Endothelial cell of umbilical vein (primary cell): ENCODE results near the gene CD207. TPM values are rescaled to one million over a fixed set of nuclear protein-coding genes. Genes with fewer than 3 reads are reported as not detected.

ENCODE experiments used
- BruUV-seq: library from RNA; stranded (reverse); fragments of 400-500 nt; replicated peaks from 2 replicates; lab custom pipeline; 2021; lab: Mats Ljungman, UMichigan
- CTCF ChIA-PET: fragments of 300-600, 350-600 bp; sonication (Branson Sonifier 250); formaldehyde crosslinking; loops from one replicate; lab custom pipeline; 2021; ENCODE audit warnings: antibody characterized with exemption, inconsistent platforms; lab: Charles Lee
- POLR2A ChIA-PET: fragments of 300-600, 350-600 bp; sonication (Branson Sonifier 250); formaldehyde crosslinking; loops from one replicate; lab custom pipeline; 2021; ENCODE audit warnings: antibody characterized with exemption, inconsistent platforms; lab: Charles Lee
- DNase-seq: peaks from one replicate; pipeline ENCODE4 v3.0.0-alpha.2; 2011; ENCODE audit warnings: low read depth, low spot score
- FAIRE-seq: peaks from 2 replicates; lab custom pipeline; 2011; peaks lifted over from hg19 to GRCh38; lab: Jason Lieb, UNC
- H2AFZ ChIP-seq: 2 replicates; pipeline ENCODE4 v1.6.0; 2012; ENCODE audit warnings: low read depth, low read length, control low read depth, inconsistent platforms
- H3K27ac ChIP-seq: 2 replicates; pipeline ENCODE4 v1.5.1; 2011; ENCODE audit warnings: low read depth, mild to moderate bottlenecking, control low read depth, low read length, moderate library complexity; ENCODE audit not compliant: insufficient read depth
- H3K27me3 ChIP-seq, 2 experiments: 2 replicates each; pipeline versions ENCODE4 v1.6.0 to v1.6.1; 2011; ENCODE audit warnings: low read length in 2 of 2, mixed read lengths in 1 of 2; ENCODE audit not compliant: control insufficient read depth in 2 of 2, insufficient read depth in 2 of 2
- H3K36me3 ChIP-seq, 2 experiments: 2 replicates in 1 of 2; 3 replicates in 1 of 2; pipeline ENCODE4 v1.5.1; 2011; ENCODE audit warnings: low read length in 2 of 2, mild to moderate bottlenecking in 1 of 2, moderate library complexity in 1 of 2; ENCODE audit not compliant: control insufficient read depth in 2 of 2, insufficient read depth in 2 of 2; ENCODE audit errors: extremely low read depth in 1 of 2
- H3K4me1 ChIP-seq: 3 replicates; pipeline ENCODE4 v1.5.1; 2011; ENCODE audit warnings: mild to moderate bottlenecking, low read length; ENCODE audit not compliant: control insufficient read depth, insufficient read depth; ENCODE audit errors: extremely low read depth
- H3K4me2 ChIP-seq: 2 replicates; pipeline ENCODE4 v1.6.1; 2011; ENCODE audit warnings: low read length, control low read depth, mixed read lengths; ENCODE audit not compliant: insufficient read depth
- H3K4me3 ChIP-seq, 3 experiments: fragments of 200-600 bp in 1 of 3; sonication (generic), shearing (Covaris generic) in 1 of 3; replicated peaks in 1 of 3; 2 replicates each; pipeline ENCODE4 v1.5.1; 2011 to 2016; ENCODE audit warnings: control low read depth in 3 of 3, low read length in 3 of 3, mild to moderate bottlenecking in 2 of 3, inconsistent platforms in 1 of 3, low read depth in 1 of 3, moderate library complexity in 1 of 3; ENCODE audit not compliant: insufficient read depth in 1 of 3
- H3K79me2 ChIP-seq: 2 replicates; pipeline ENCODE4 v1.6.0; 2012; ENCODE audit warnings: low read length, inconsistent platforms; ENCODE audit not compliant: control insufficient read depth, insufficient read depth
- H3K9ac ChIP-seq: replicated peaks from 2 replicates; pipeline ENCODE3; 2011; ENCODE audit warnings: low read length, control low read depth; ENCODE audit not compliant: insufficient read depth; ENCODE audit errors: extremely low read depth
- H3K9me1 ChIP-seq: replicated peaks from 3 replicates; pipeline ENCODE4 v1.6.0; 2011; ENCODE audit warnings: mild to moderate bottlenecking, low read length; ENCODE audit not compliant: control insufficient read depth, insufficient read depth; ENCODE audit errors: extremely low read depth
- H3K9me3 ChIP-seq: replicated peaks from 2 replicates; pipeline ENCODE4 v1.5.1; 2012; ENCODE audit warnings: low read length, inconsistent platforms; ENCODE audit not compliant: control insufficient read depth, insufficient read depth
- H4K20me1 ChIP-seq: replicated peaks from 2 replicates; pipeline ENCODE3; 2011; ENCODE audit warnings: mild to moderate bottlenecking, low read length; ENCODE audit not compliant: control insufficient read depth, insufficient read depth; ENCODE audit errors: extremely low read depth
- EZH2 ChIP-seq: IDR thresholded peaks from 2 replicates; pipeline ENCODE4 v1.6.1; 2012; ENCODE audit warnings: borderline replicate concordance, low read depth, mild to moderate bottlenecking, moderate library complexity, low read length, inconsistent platforms; ENCODE audit not compliant: severe bottlenecking
- FOS ChIP-seq: IDR thresholded peaks from 2 replicates; pipeline ENCODE4 v1.6.1; 2011; ENCODE audit warnings: mild to moderate bottlenecking, low read length, moderate library complexity, borderline replicate concordance; ENCODE audit not compliant: insufficient read depth
- GATA2 ChIP-seq: IDR thresholded peaks from 2 replicates; pipeline ENCODE4 v1.7.0; 2011; ENCODE audit warnings: low read depth, mild to moderate bottlenecking, moderate library complexity, mixed read lengths, low read length; ENCODE audit not compliant: insufficient read length, insufficient read depth
- JUN ChIP-seq: IDR thresholded peaks from 2 replicates; pipeline ENCODE4 v1.6.1; 2011; ENCODE audit warnings: borderline replicate concordance, low read depth; ENCODE audit not compliant: insufficient read length, insufficient read depth
- MYC ChIP-seq: IDR thresholded peaks from one replicate; pipeline ENCODE4 v1.6.1; 2011; ENCODE audit warnings: mild to moderate bottlenecking, low read depth, low read length
- POLR2A ChIP-seq: IDR thresholded peaks from 2 replicates; pipeline ENCODE4 v1.6.1; 2012; ENCODE audit warnings: low read depth, mild to moderate bottlenecking, control low read depth, low read length
- POLR2AphosphoS5 ChIP-seq: IDR thresholded peaks from 2 replicates; pipeline ENCODE4 v1.6.1; 2012; ENCODE audit warnings: low read depth, mild to moderate bottlenecking, control low read depth, low read length, moderate library complexity; ENCODE audit not compliant: insufficient read depth
- dilution Hi-C: fragments of 300-500 bp; cut with MboI; formaldehyde crosslinking; loops from one replicate; pipeline ENCODE4 v1.15.0; 2019; ENCODE audit warnings: low sequenced_read_pairs; ENCODE audit not compliant: extremely low pct_ligation_motif_present
- intact Hi-C: fragments of 100-400 bp; cut with micrococcal nuclease; formaldehyde crosslinking; loops from one replicate; pipeline ENCODE4 v1.10.0; 2022
- polyA plus RNA-seq, 4 experiments: library from polyadenylated mRNA; depleted of rRNA in 3 of 4; stranded (reverse) in 3 of 4; unstranded in 1 of 4; fragments of >200 nt; gene quantifications; 2 replicates each; pipeline versions ENCODE4 v1.2.1 to v1.2.3, GENCODE V29; 2011 to 2012; ENCODE audit warnings: missing spikeins in 1 of 4
- total RNA-seq: library from RNA; stranded (reverse); gene quantifications from 2 replicates; pipeline ENCODE4 v1.2.3, GENCODE V29; 2021
- TF ChIP-seq, protein P1 (sequence below): IDR thresholded peaks from 2 replicates; pipeline ENCODE4 v1.6.1; 2011; ENCODE audit not compliant: insufficient read depth, insufficient read length

Gene CD207
- total and polyA plus RNA-seq, 2 donors (not counting 3 experiments of a cell fraction or from before 2014, with no cell fraction given): not detected

DNA sequence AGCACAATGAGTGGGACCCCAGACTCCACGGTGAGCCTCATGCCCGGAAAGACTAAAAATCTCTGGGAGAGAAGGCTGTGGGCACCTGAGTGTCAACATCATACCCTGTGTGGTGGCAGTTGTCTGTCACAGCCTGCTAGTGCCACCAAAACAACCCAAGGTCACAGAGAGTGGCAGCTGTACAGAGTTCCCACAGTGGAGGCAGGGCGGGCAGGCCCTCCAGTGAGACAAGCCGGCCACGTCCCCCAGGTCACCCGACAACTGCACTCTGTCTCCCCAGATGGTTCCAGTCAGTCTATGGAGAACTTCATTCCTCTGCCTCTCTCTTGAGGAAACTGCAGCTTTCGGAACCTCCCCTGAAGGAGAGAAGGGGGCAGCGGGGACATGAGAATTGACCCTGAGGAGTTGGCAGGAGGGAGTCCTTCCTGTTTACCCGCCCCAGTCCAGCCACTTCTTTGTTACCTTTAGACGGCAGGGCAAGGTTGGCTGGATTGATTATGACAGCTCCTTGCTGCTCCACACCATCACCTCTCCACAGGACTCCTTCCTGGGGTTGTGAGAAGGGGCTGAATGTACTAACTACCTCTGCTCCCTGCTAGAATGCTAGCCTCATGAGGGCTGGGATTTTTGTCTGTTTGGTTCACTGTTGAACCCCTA, 33.9 kb downstream of the CD207 start:
- Histone ChIP-seq H3K4me1 (no peaks in the 10 kb centered on the region), H3K79me2 (no peaks in the 10 kb centered on the region), H3K27me3 (peaks cover 4 to 15% of the 10 kb centered on the region in 2 experiments), H2AFZ (no peak overlapping the region), H3K9me1 (no peaks in the 10 kb centered on the region), H3K36me3 (no peaks in the 10 kb centered on the region), H4K20me1 (no peaks in the 10 kb centered on the region), H3K9me3 (no peaks in the 10 kb centered on the region), H3K27ac (no peak overlapping the region), H3K4me3 (no peak overlapping the region), H3K4me2 (no peak overlapping the region), H3K9ac (no peak overlapping the region)
- FAIRE-seq: no peak
- dilution Hi-C loops (no loop called here), intact Hi-C loops (no loop called here)
- ChIA-PET CTCF (interaction anchor here (1.1 kb wide), 1 partner anchor 9 kb away, joined by 4 read pairs; no protein-coding TSS in a partner anchor), POLR2A (no interaction called here)
- TF ChIP-seq POLR2A (no peak), FOS (no peak), MYC (no peak), POLR2AphosphoS5 (no peak), JUN (no peak), GATA2 (no peak), EZH2 (no peak)
- TF ChIP-seq, protein P1, sequence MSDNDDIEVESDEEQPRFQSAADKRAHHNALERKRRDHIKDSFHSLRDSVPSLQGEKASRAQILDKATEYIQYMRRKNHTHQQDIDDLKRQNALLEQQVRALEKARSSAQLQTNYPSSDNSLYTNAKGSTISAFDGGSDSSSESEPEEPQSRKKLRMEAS: no peak
- DNase-seq: no peak
- BruUV-seq: no TSS peak
